Fibroblast of lung (primary cell): ENCODE data around the gene MACROD2. TPM values are rescaled to one million over a fixed set of nuclear protein-coding genes. Genes with fewer than 3 reads are reported as not detected.

Experiments used
- DNase-seq, 2 donors: peaks; one replicate each; pipeline versions ENCODE4 v3.0.0 to v3.0.0-alpha.2; 2010; ENCODE audit warnings: low read depth in 2 of 2
- H2AFZ ChIP-seq: 2 replicates; pipeline ENCODE4 v1.5.1; 2012; ENCODE audit warnings: low read length, control low read depth, inconsistent platforms
- H3K27ac ChIP-seq: 2 replicates; pipeline ENCODE4 v1.5.1; 2011; ENCODE audit warnings: low read length, control low read depth; ENCODE audit not compliant: insufficient read depth
- H3K27me3 ChIP-seq: 2 replicates; pipeline ENCODE4 v1.5.1; 2011; ENCODE audit warnings: mild to moderate bottlenecking, low read length; ENCODE audit not compliant: control insufficient read depth, insufficient read depth
- H3K36me3 ChIP-seq: 2 replicates; pipeline ENCODE4 v1.5.1; 2011; ENCODE audit warnings: low read length; ENCODE audit not compliant: control insufficient read depth, insufficient read depth
- H3K4me1 ChIP-seq: 2 replicates; pipeline ENCODE4 v1.5.1; 2011; ENCODE audit warnings: low read length; ENCODE audit not compliant: control insufficient read depth, insufficient read depth; ENCODE audit errors: extremely low read depth
- H3K4me2 ChIP-seq: 2 replicates; pipeline ENCODE4 v1.5.1; 2011; ENCODE audit warnings: low read length, control low read depth; ENCODE audit not compliant: insufficient read depth; ENCODE audit errors: extremely low read depth
- H3K4me3 ChIP-seq, 4 experiments: fragments of 200-600 bp in 1 of 4; sonication (generic) in 1 of 4; replicated peaks in 1 of 4; 2 replicates each; pipeline ENCODE4 v1.5.1; 2011 to 2016; ENCODE audit warnings: low read length in 4 of 4, low read depth in 3 of 4, mild to moderate bottlenecking in 3 of 4, control low read depth in 2 of 4, inconsistent platforms in 1 of 4, mixed read lengths in 1 of 4; ENCODE audit not compliant: insufficient read depth in 1 of 4; ENCODE audit errors: control extremely low read depth in 1 of 4
- H3K79me2 ChIP-seq: 2 replicates; pipeline ENCODE4 v1.5.1; 2012; ENCODE audit warnings: mild to moderate bottlenecking, low read length, inconsistent platforms; ENCODE audit not compliant: control insufficient read depth, insufficient read depth
- H3K9ac ChIP-seq: 2 replicates; pipeline ENCODE4 v1.5.1; 2011; ENCODE audit warnings: mild to moderate bottlenecking, low read length, control low read depth; ENCODE audit not compliant: insufficient read depth
- H3K9me3 ChIP-seq: 2 replicates; pipeline ENCODE4 v1.5.1; 2012; ENCODE audit warnings: low read depth, low read length; ENCODE audit not compliant: control insufficient read depth, insufficient read depth
- H4K20me1 ChIP-seq: 2 replicates; pipeline ENCODE4 v1.5.1; 2011; ENCODE audit warnings: low read length; ENCODE audit not compliant: control insufficient read depth, insufficient read depth; ENCODE audit errors: extremely low read depth
- CTCF ChIP-seq, 2 donors: IDR thresholded peaks in 1 of 2; conservative IDR thresholded peaks in 1 of 2; 1 replicate in 1 of 2; 2 replicates in 1 of 2; pipeline ENCODE4 v1.5.1; 2011 to 2012; ENCODE audit warnings: low read length in 2 of 2, control low read depth in 1 of 2, inconsistent platforms in 1 of 2, low read depth in 1 of 2, mild to moderate bottlenecking in 1 of 2
- EZH2 ChIP-seq: IDR thresholded peaks from 2 replicates; pipeline ENCODE4 v1.5.1; 2012; ENCODE audit warnings: low read length, control low read depth, mild to moderate bottlenecking; ENCODE audit errors: missing control alignments
- polyA plus RNA-seq, 2 donors: library from polyadenylated mRNA; depleted of rRNA in 1 of 2; stranded (reverse) in 1 of 2; unstranded in 1 of 2; fragments of >200 nt; gene quantifications; 2 replicates each; pipeline ENCODE4 v1.2.1, GENCODE V29; 2011 to 2012; ENCODE audit warnings: missing spikeins in 1 of 2
- total RNA-seq: library from RNA; depleted of rRNA; stranded (reverse); fragments of >200 nt; gene quantifications from 2 replicates; pipeline ENCODE4 v1.2.1, GENCODE V29; 2014

MACROD2 gene
- total and polyA plus RNA-seq, 2 donors (not counting 1 experiment from before 2014, with no cell fraction given), result 0.54 to 1.7 TPM

- Histone ChIP-seq H3K4me2 (no peak overlapping the region), H3K4me3 (no peak overlapping the region), H3K4me1 (no peaks in the 10 kb centered on the region)
Measured at GRCh38 chr20:13960119-13960518, 35.2 kb upstream of the MACROD2 start.

GRCh38 chr20:13960525-13960924 lies 34.8 kb upstream of the MACROD2 start:
- H3K36me3 ChIP-seq, result no peaks in the 10 kb centered on the region
- DNase-seq, result no peak
- TF ChIP-seq EZH2 (no peak), CTCF (conservative IDR thresholded peaks at IDR 0.05 in 1 of 2, IDR thresholded peaks at IDR 0.05 in 1 of 2; ENCODE audit: low read depth in 1 of 2, low read length in 2 of 2) (no peak)

More at GRCh38 chr20:13960119-13960518, 35.2 kb upstream of the MACROD2 start:
- H3K36me3 ChIP-seq, result no peaks in the 10 kb centered on the region
- H3K79me2 ChIP-seq, result no peaks in the 10 kb centered on the region
- TF ChIP-seq EZH2, result no peak
- no peak for TF ChIP-seq CTCF (conservative IDR thresholded peaks at IDR 0.05 in 1 of 2, IDR thresholded peaks at IDR 0.05 in 1 of 2; ENCODE audit: low read depth in 1 of 2, low read length in 2 of 2)
- no peak overlapping the region for H3K27ac ChIP-seq
- H3K9ac ChIP-seq, result no peak overlapping the region
- no peaks in the 10 kb centered on the region for H3K27me3 ChIP-seq
- DNase-seq, result no peak
- H3K9me3 ChIP-seq, result no peaks in the 10 kb centered on the region
- H4K20me1 ChIP-seq, result no peaks in the 10 kb centered on the region
- H2AFZ ChIP-seq, result no peak overlapping the region

GRCh38 chr20:13984211-13984610 lies 11.1 kb upstream of the MACROD2 start:
- no peak overlapping the region for H3K4me3 ChIP-seq
- no peak overlapping the region for H2AFZ ChIP-seq
- no peak for DNase-seq
- no peaks in the 10 kb centered on the region for H3K27me3 ChIP-seq
- no peak overlapping the region for H3K27ac ChIP-seq
- no peak overlapping the region for H3K4me2 ChIP-seq
- TF ChIP-seq EZH2, result no peak
- TF ChIP-seq CTCF (conservative IDR thresholded peaks at IDR 0.05 in 1 of 2, IDR thresholded peaks at IDR 0.05 in 1 of 2; ENCODE audit: low read depth in 1 of 2, low read length in 2 of 2), result no peak
- H3K36me3 ChIP-seq, result no peaks in the 10 kb centered on the region
- H3K9me3 ChIP-seq, result no peaks in the 10 kb centered on the region
- no peak overlapping the region for H3K9ac ChIP-seq
- no peaks in the 10 kb centered on the region for H3K4me1 ChIP-seq
- no peaks in the 10 kb centered on the region for H3K79me2 ChIP-seq
- H4K20me1 ChIP-seq, result no peaks in the 10 kb centered on the region

More at GRCh38 chr20:13960525-13960924, 34.8 kb upstream of the MACROD2 start:
- H2AFZ ChIP-seq, result no peak overlapping the region
- no peaks in the 10 kb centered on the region for H3K27me3 ChIP-seq
- H3K4me3 ChIP-seq, result no peak overlapping the region
- no peaks in the 10 kb centered on the region for H3K79me2 ChIP-seq
- no peak overlapping the region for H3K27ac ChIP-seq
- no peaks in the 10 kb centered on the region for H4K20me1 ChIP-seq
- H3K4me1 ChIP-seq, result no peaks in the 10 kb centered on the region
- H3K9me3 ChIP-seq, result no peaks in the 10 kb centered on the region
- H3K9ac ChIP-seq, result no peak overlapping the region
- H3K4me2 ChIP-seq, result no peak overlapping the region
